Measurements from ENCODE around the gene FOXK2.

FOXK2 gene

DNA sequence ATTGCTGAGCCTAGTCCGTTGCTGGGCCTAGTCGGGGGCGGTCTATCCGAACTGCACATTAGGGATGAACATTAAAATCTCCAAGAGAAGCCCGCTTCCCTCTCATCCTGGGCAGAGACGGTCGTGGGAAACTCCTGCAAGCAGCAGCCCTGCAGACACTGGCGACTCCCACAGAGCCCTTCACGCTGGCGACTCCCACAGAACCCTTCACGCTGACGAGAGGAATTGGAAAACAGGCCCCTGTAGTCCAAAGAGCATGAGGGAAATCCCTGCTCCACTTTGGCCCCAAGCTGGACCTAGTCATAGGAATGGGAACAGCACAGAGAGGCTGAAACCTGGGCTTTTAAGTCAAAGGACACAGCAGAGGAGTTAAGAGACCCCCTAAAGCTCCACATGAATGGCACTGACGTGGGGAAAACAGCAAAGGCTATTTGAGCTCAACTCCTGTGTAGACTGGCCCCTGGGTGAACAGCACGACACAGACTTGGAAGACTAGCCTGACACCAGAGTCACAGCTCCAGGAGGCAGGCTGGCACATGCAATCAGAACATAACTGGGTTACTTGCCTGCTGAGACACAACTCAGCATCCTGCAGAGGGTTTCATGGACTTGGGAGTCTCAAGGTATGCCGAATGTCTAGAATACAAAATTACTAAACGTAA lies 86.5 kb downstream of the FOXK2 start:
- DNase-seq (ENCODE audit: low spot score), result no peak

GRCh38 chr17:82608816-82609215 lies 89.3 kb downstream of the FOXK2 start:
- no peak for DNase-seq (ENCODE audit: low spot score)

- DNase-seq (ENCODE audit: low spot score), result no peak
Measured at GRCh38 chr17:82609655-82610054, 90.1 kb downstream of the FOXK2 start.

- no peak for DNase-seq (ENCODE audit: low spot score)
Measured at GRCh38 chr17:82611140-82612058, 91.9 kb downstream of the FOXK2 start.

- DNase-seq (ENCODE audit: low spot score), result no peak
Measured at GRCh38 chr17:82613283-82614094, 94.0 kb downstream of the FOXK2 start.

- DNase-seq (ENCODE audit: low spot score), result no peak
Measured at GRCh38 chr17:82614095-82614631, 94.6 kb downstream of the FOXK2 start.

- DNase-seq (ENCODE audit: low spot score), result no peak
Measured at GRCh38 chr17:82615084-82616020, 95.8 kb downstream of the FOXK2 start.

GRCh38 chr17:82616021-82616711 lies 96.6 kb downstream of the FOXK2 start:
- no peak for DNase-seq (ENCODE audit: low spot score)

GRCh38 chr17:82619211-82619610 lies 99.7 kb downstream of the FOXK2 start:
- no peak for DNase-seq (ENCODE audit: low spot score)

- DNase-seq (ENCODE audit: low spot score), result no peak
Measured at GRCh38 chr17:82619641-82620040, 100.1 kb downstream of the FOXK2 start.

- no peak for DNase-seq (ENCODE audit: low spot score)
Measured at GRCh38 chr17:82623707-82624106, 104.2 kb downstream of the FOXK2 start.

DNA sequence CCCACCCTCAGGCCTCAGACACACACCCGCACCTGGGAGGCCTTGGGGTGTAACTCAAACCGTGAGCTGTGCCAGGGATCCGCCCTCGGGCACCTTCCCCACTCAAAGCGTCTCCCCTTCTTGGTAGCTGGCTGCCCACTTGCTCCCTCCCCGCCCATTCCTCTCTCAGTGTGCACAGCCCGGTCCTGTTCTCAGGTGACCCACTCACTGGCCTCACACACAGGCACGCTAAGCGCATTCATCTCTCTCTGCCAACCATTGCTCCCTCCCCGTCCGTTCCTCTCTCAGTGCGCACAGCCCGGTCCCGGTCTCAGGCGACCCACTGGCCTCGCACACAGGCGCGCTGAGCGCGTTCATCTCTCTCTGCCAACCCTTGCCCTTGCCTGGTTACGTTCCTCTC lies 107.9 kb downstream of the FOXK2 start:
- DNase-seq (ENCODE audit: low spot score), result no peak

DNA sequence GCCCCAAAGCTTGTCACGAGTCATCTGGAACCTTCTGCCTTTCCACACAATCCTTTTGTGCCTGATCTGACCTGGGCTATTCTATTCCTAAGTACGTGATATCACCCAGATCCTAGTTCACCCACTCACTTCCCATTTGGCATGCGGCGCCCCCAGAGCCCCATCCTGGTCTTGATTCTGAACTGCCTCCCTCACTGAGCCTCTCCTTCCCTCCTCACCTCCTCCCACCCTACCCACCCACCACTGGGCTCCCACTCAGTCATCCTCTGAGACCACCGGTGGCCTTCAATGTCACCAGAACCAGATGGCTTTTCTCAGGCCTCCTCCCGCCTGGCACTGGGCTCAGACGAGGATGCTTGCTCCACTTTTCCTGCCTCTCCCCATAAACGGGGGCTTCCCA lies 110.2 kb downstream of the FOXK2 start:
- DNase-seq (ENCODE audit: low spot score), result no peak

GRCh38 chr17:82630212-82630611 lies 110.7 kb downstream of the FOXK2 start:
- DNase-seq (ENCODE audit: low spot score), result no peak

- no peak for DNase-seq (ENCODE audit: low spot score)
Measured at GRCh38 chr17:82631544-82631943, 112.0 kb downstream of the FOXK2 start.

GRCh38 chr17:82632451-82632850 lies 112.9 kb downstream of the FOXK2 start:
- DNase-seq (ENCODE audit: low spot score), result no peak

GRCh38 chr17:82633343-82633742 lies 113.8 kb downstream of the FOXK2 start:
- DNase-seq (ENCODE audit: low spot score), result no peak

GRCh38 chr17:82636626-82637598 lies 117.4 kb downstream of the FOXK2 start:
- no peak for DNase-seq (ENCODE audit: low spot score)

DNA sequence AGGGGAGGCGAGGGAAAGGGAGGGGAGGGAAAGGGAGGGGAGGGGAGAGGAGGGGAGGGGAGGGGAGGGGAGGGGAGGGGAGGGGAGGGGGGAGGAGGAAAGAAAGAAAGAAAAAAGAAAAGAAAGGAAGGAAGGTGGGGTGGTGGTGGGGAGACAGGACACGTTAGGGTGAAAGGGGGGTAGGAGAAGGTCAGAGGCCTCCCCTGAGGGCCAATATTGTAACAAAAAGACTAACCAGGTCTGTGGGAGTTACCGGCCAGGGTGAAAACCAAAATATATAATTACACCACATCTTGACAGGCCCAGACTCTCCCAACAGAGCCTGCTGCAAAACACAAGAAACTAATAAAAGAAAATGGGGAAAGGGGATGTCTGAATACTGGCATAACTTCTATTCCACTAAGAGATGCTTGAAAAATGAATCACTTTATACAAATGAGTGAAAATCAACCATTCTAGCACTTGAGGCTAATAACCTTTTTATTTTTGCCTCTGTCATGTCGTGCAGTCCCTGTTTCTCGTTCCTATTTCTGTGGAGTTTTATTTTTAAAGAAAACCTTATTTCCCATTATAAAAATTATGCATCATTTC lies 118.7 kb downstream of the FOXK2 start:
- no peak for DNase-seq (ENCODE audit: low spot score)
